Activated T-cell treated with anti-CD3 and anti-CD28 coated beads, Interleukin-2, amount 50 U/mL, for 4 hours (primary cell): ENCODE results near the gene ACBD6. TPM values are rescaled to one million over a fixed set of nuclear protein-coding genes. Genes with fewer than 3 reads are reported as not detected.

Experiments
- ATAC-seq, 2 donors: fragments of 200-7000 bp; cut with Tn5 transposase; one replicate each; pipeline ENCODE4 v1.10.0; 2021
- DNase-seq: peaks from one replicate; pipeline ENCODE4 v3.0.0-alpha.2; 2020
- H3K27me3 Mint-ChIP-seq: one replicate; pipeline ENCODE4 v1.8.0; 2021; ENCODE audit warnings: low read depth, mixed read lengths
- H3K36me3 Mint-ChIP-seq: one replicate; pipeline ENCODE4 v1.8.0; 2022; ENCODE audit warnings: mixed read lengths; ENCODE audit not compliant: insufficient read depth
- H3K4me1 Mint-ChIP-seq: one replicate; pipeline ENCODE4 v1.8.0; 2021; ENCODE audit warnings: low read depth, mixed read lengths
- H3K4me3 Mint-ChIP-seq: one replicate; pipeline ENCODE4 v1.8.0; 2021; ENCODE audit warnings: mild to moderate bottlenecking, moderate library complexity, mixed read lengths
- H3K9me3 Mint-ChIP-seq: one replicate; pipeline ENCODE4 v1.8.0; 2021; ENCODE audit warnings: mixed read lengths
- total RNA-seq, 3 donors: library from RNA; stranded (reverse); gene quantifications; one replicate each; pipeline ENCODE4 v1.2.1, GENCODE V29; 2021

Gene ACBD6
- total RNA-seq, 3 donors from 2014 or later = 54.9 to 63.6 (median 60.7) TPM

- no peak for DNase-seq
- Mint-ChIP-seq H3K4me3 (no peak overlapping the region), H3K4me1 (peaks cover 3% of the 10 kb centered on the region), H3K36me3 (no peaks in the 10 kb centered on the region), H3K27me3 (peaks cover 15% of the 10 kb centered on the region), H3K9me3 (no peaks in the 10 kb centered on the region)
- ATAC-seq = no peak
Measured at GRCh38 chr1:180515364-180515763, 13.0 kb upstream of the ACBD6 start.

- peaks cover 3% of the 10 kb centered on the region for H3K4me1 Mint-ChIP-seq
- no peaks in the 10 kb centered on the region for H3K36me3 Mint-ChIP-seq
- ATAC-seq (no peak), DNase-seq (no peak)
- no peak overlapping the region for H3K4me3 Mint-ChIP-seq
- peaks cover 15% of the 10 kb centered on the region for H3K27me3 Mint-ChIP-seq
- no peaks in the 10 kb centered on the region for H3K9me3 Mint-ChIP-seq
Measured at GRCh38 chr1:180513531-180513930, 11.2 kb upstream of the ACBD6 start.

- Mint-ChIP-seq H3K9me3 (no peaks in the 10 kb centered on the region), H3K4me3 (no peak overlapping the region), H3K4me1 (peaks cover 5% of the 10 kb centered on the region), H3K36me3 (no peaks in the 10 kb centered on the region), H3K27me3 (peaks cover 15% of the 10 kb centered on the region)
- no peak for DNase-seq
- no peak for ATAC-seq
Measured at GRCh38 chr1:180510882-180511281, 8.5 kb upstream of the ACBD6 start.

GRCh38 chr1:180508725-180509097 is 6.3 kb upstream of the ACBD6 start:
- Mint-ChIP-seq H3K4me3 (no peak overlapping the region), H3K27me3 (peaks cover 15% of the 10 kb centered on the region), H3K36me3 (no peaks in the 10 kb centered on the region), H3K9me3 (no peaks in the 10 kb centered on the region), H3K4me1 (peaks cover 8% of the 10 kb centered on the region)
- DNase-seq (no peak), ATAC-seq (no peak)

- H3K4me3 Mint-ChIP-seq = no peak overlapping the region
Measured at GRCh38 chr1:180507795-180508724, 5.7 kb upstream of the ACBD6 start.

GRCh38 chr1:180505732-180506335 is 3.5 kb upstream of the ACBD6 start:
- no peak for DNase-seq
- ATAC-seq = no peak
- Mint-ChIP-seq H3K4me1 (peaks cover 28% of the 10 kb centered on the region), H3K9me3 (no peaks in the 10 kb centered on the region), H3K27me3 (no peaks in the 10 kb centered on the region), H3K4me3 (no peak overlapping the region), H3K36me3 (peaks cover 5% of the 10 kb centered on the region)

More at GRCh38 chr1:180507795-180508724, 5.7 kb upstream of the ACBD6 start:
- ATAC-seq (peak; percentile 23 to 26), DNase-seq (no peak)
- H3K27me3 Mint-ChIP-seq = peaks cover 13% of the 10 kb centered on the region
- peaks cover 13% of the 10 kb centered on the region for H3K4me1 Mint-ChIP-seq
- no peaks in the 10 kb centered on the region for H3K9me3 Mint-ChIP-seq
- H3K36me3 Mint-ChIP-seq = no peaks in the 10 kb centered on the region

- DNase-seq (no peak), ATAC-seq (no peak)
- Mint-ChIP-seq H3K36me3 (peaks cover 6% of the 10 kb centered on the region), H3K27me3 (no peaks in the 10 kb centered on the region), H3K4me1 (peaks cover 40% of the 10 kb centered on the region), H3K4me3 (no peak overlapping the region), H3K9me3 (no peaks in the 10 kb centered on the region)
Measured at GRCh38 chr1:180504186-180504585, 1.8 kb upstream of the ACBD6 start.

- DNase-seq (no peak), ATAC-seq (no peak)
- H3K4me1 Mint-ChIP-seq = peaks cover 43% of the 10 kb centered on the region
- no peaks in the 10 kb centered on the region for H3K27me3 Mint-ChIP-seq
- H3K4me3 Mint-ChIP-seq = peak overlapping the region; percentile 95
- no peaks in the 10 kb centered on the region for H3K9me3 Mint-ChIP-seq
- peaks cover 8% of the 10 kb centered on the region for H3K36me3 Mint-ChIP-seq
Measured at GRCh38 chr1:180503280-180503862, 994 bp upstream of the ACBD6 start.

GRCh38 chr1:180501865-180502360 is 464 bp downstream of the ACBD6 start:
- H3K4me3 Mint-ChIP-seq = peak overlapping the region; percentile 95
- ATAC-seq = peak; percentile 16 to 19
- peaks cover 40% of the 10 kb centered on the region for H3K4me1 Mint-ChIP-seq
- H3K36me3 Mint-ChIP-seq = peaks cover 8% of the 10 kb centered on the region
- H3K27me3 Mint-ChIP-seq = no peaks in the 10 kb centered on the region
- no peaks in the 10 kb centered on the region for H3K9me3 Mint-ChIP-seq
- no peak for DNase-seq

- H3K9me3 Mint-ChIP-seq = no peaks in the 10 kb centered on the region
- H3K27me3 Mint-ChIP-seq = no peaks in the 10 kb centered on the region
- H3K4me3 Mint-ChIP-seq = peak overlapping the region; percentile 95
- peaks cover 47% of the 10 kb centered on the region for H3K4me1 Mint-ChIP-seq
- no peak for ATAC-seq
- no peak for DNase-seq
- peaks cover 14% of the 10 kb centered on the region for H3K36me3 Mint-ChIP-seq
Measured at GRCh38 chr1:180500689-180501088, 1.7 kb downstream of the ACBD6 start.

GRCh38 chr1:180498594-180498993 is 3.8 kb downstream of the ACBD6 start:
- Mint-ChIP-seq H3K27me3 (no peaks in the 10 kb centered on the region), H3K36me3 (peaks cover 23% of the 10 kb centered on the region), H3K4me3 (no peak overlapping the region), H3K4me1 (peaks cover 45% of the 10 kb centered on the region), H3K9me3 (no peaks in the 10 kb centered on the region)
- ATAC-seq (no peak), DNase-seq (no peak)

GRCh38 chr1:180497826-180498225 is 4.6 kb downstream of the ACBD6 start:
- peaks cover 27% of the 10 kb centered on the region for H3K36me3 Mint-ChIP-seq
- no peaks in the 10 kb centered on the region for H3K27me3 Mint-ChIP-seq
- DNase-seq (no peak), ATAC-seq (no peak)
- H3K4me1 Mint-ChIP-seq = peaks cover 38% of the 10 kb centered on the region
- H3K9me3 Mint-ChIP-seq = no peaks in the 10 kb centered on the region
- no peak overlapping the region for H3K4me3 Mint-ChIP-seq

GRCh38 chr1:180494370-180494769 is 8.0 kb downstream of the ACBD6 start:
- H3K36me3 Mint-ChIP-seq = peaks cover 26% of the 10 kb centered on the region
- H3K9me3 Mint-ChIP-seq = no peaks in the 10 kb centered on the region
- peaks cover 14% of the 10 kb centered on the region for H3K4me1 Mint-ChIP-seq
- no peaks in the 10 kb centered on the region for H3K27me3 Mint-ChIP-seq
- H3K4me3 Mint-ChIP-seq = no peak overlapping the region
- no peak for DNase-seq
- ATAC-seq = no peak

- ATAC-seq = no peak
- Mint-ChIP-seq H3K36me3 (peaks cover 34% of the 10 kb centered on the region), H3K27me3 (no peaks in the 10 kb centered on the region), H3K4me3 (no peak overlapping the region), H3K9me3 (no peaks in the 10 kb centered on the region), H3K4me1 (peaks cover 10% of the 10 kb centered on the region)
- DNase-seq = no peak
Measured at GRCh38 chr1:180489976-180490375, 12.4 kb downstream of the ACBD6 start.
